Activated CD8-positive, alpha-beta T cell treated with anti-CD3 and anti-CD28 coated beads for 36 hours (primary cell): ENCODE measurements around the gene LMNTD2. TPM values are rescaled to one million over a fixed set of nuclear protein-coding genes. Genes with fewer than 3 reads are reported as not detected.

Experiments
- ATAC-seq: fragments of 200-7000 bp; cut with Tn5 transposase; one replicate; pipeline ENCODE4 v1.10.0; 2021; ENCODE audit warnings: mild to moderate bottlenecking, moderate library complexity
- CTCF ChIA-PET: fragments of 350-600 bp; sonication (Branson Sonifier 250); formaldehyde crosslinking; loops from one replicate; lab custom pipeline; 2021; ENCODE audit warnings: antibody characterized with exemption; lab: Charles Lee
- POLR2A ChIA-PET: fragments of 350-600 bp; sonication (Branson Sonifier 250); formaldehyde crosslinking; loops from one replicate; lab custom pipeline; 2021; ENCODE audit warnings: antibody characterized with exemption; lab: Charles Lee
- DNase-seq: peaks from one replicate; pipeline ENCODE4 v3.0.0-alpha.2; 2020
- H3K27ac Mint-ChIP-seq: one replicate; pipeline ENCODE4 v1.8.0; 2021; ENCODE audit warnings: mild to moderate bottlenecking, mixed read lengths
- H3K27me3 Mint-ChIP-seq: one replicate; pipeline ENCODE4 v1.8.0; 2021; ENCODE audit warnings: mixed read lengths
- H3K36me3 Mint-ChIP-seq: one replicate; pipeline ENCODE4 v1.8.0; 2021; ENCODE audit warnings: low read depth, mixed read lengths
- H3K4me1 Mint-ChIP-seq: one replicate; pipeline ENCODE4 v1.8.0; 2021; ENCODE audit warnings: low read depth, mixed read lengths
- H3K4me3 Mint-ChIP-seq: one replicate; pipeline ENCODE4 v1.8.0; 2021; ENCODE audit warnings: mild to moderate bottlenecking, moderate library complexity, mixed read lengths
- H3K9me3 Mint-ChIP-seq: one replicate; pipeline ENCODE4 v1.8.0; 2021; ENCODE audit warnings: mixed read lengths
- CTCF ChIP-seq: fragments of 200-600 bp; IDR thresholded peaks from one replicate; pipeline ENCODE4 v1.8.0; 2022; ENCODE audit warnings: antibody characterized with exemption, mild to moderate bottlenecking
- intact Hi-C: fragments of 100-400 bp; cut with micrococcal nuclease; formaldehyde crosslinking; loops from one replicate; pipeline ENCODE4 v1.10.0; 2022
- total RNA-seq, 2 experiments: library from RNA; stranded (reverse); gene quantifications; one replicate each; pipeline ENCODE4 v1.2.3, GENCODE V29; 2021

LMNTD2 gene
- total RNA-seq, 2 experiments from 2014 or later: 0.88 to 1.3 TPM

GRCh38 chr11:601573-602245 is 41.2 kb upstream of the LMNTD2 start:
- CTCF ChIA-PET: no interaction called here
- intact Hi-C loops: no loop called here
- DNase-seq (no peak), ATAC-seq (no peak)
- no peaks in the 10 kb centered on the region for H3K27me3 Mint-ChIP-seq
- no peak overlapping the region for H3K27ac Mint-ChIP-seq
- no peaks in the 10 kb centered on the region for H3K9me3 Mint-ChIP-seq
- H3K4me1 Mint-ChIP-seq: peaks cover 4% of the 10 kb centered on the region
- no peak for TF ChIP-seq CTCF
- POLR2A ChIA-PET: interaction anchor here (0.6 to 2.2 kb wide), 2 partner anchors 11 to 189 kb away, joined by 3 to 6 read pairs; no protein-coding TSS in a partner anchor
- H3K36me3 Mint-ChIP-seq: peaks cover 43% of the 10 kb centered on the region
- no peak overlapping the region for H3K4me3 Mint-ChIP-seq

GRCh38 chr11:598005-598680 is 37.6 kb upstream of the LMNTD2 start:
- peaks cover 41% of the 10 kb centered on the region for H3K36me3 Mint-ChIP-seq
- POLR2A ChIA-PET: no interaction called here
- DNase-seq: no peak
- no peak overlapping the region for H3K27ac Mint-ChIP-seq
- ATAC-seq: no peak
- peaks cover 12% of the 10 kb centered on the region for H3K4me1 Mint-ChIP-seq
- no peak for TF ChIP-seq CTCF
- intact Hi-C loops: no loop called here
- CTCF ChIA-PET: no interaction called here
- H3K27me3 Mint-ChIP-seq: no peaks in the 10 kb centered on the region
- H3K9me3 Mint-ChIP-seq: no peaks in the 10 kb centered on the region
- no peak overlapping the region for H3K4me3 Mint-ChIP-seq

- ATAC-seq (peak; percentile 37), DNase-seq (no peak)
- ChIA-PET POLR2A (interaction anchor here (1.0 kb wide), 1 partner anchor 39 kb away, joined by 3 read pairs; no protein-coding TSS in a partner anchor), CTCF (no interaction called here)
- Mint-ChIP-seq H3K27ac (no peak overlapping the region), H3K36me3 (peaks cover 46% of the 10 kb centered on the region), H3K27me3 (no peaks in the 10 kb centered on the region), H3K4me1 (peaks cover 12% of the 10 kb centered on the region), H3K9me3 (no peaks in the 10 kb centered on the region), H3K4me3 (no peak overlapping the region)
- no peak for TF ChIP-seq CTCF
- intact Hi-C loops: no loop called here
Observed at GRCh38 chr11:597166-597725, 36.7 kb upstream of the LMNTD2 start.

GRCh38 chr11:596374-596773 is 35.8 kb upstream of the LMNTD2 start:
- peaks cover 12% of the 10 kb centered on the region for H3K4me1 Mint-ChIP-seq
- intact Hi-C loops: no loop called here
- no peak for TF ChIP-seq CTCF
- peak overlapping the region; percentile 49 for H3K27ac Mint-ChIP-seq
- no peaks in the 10 kb centered on the region for H3K27me3 Mint-ChIP-seq
- peaks cover 40% of the 10 kb centered on the region for H3K36me3 Mint-ChIP-seq
- ChIA-PET POLR2A (interaction anchor here (0.6 to 1.4 kb wide), 3 partner anchors 16 to 39 kb away, joined by 3 to 6 read pairs (median 3); partner anchors contain the start of gene IRF7), CTCF (interaction anchor here (0.8 to 1.2 kb wide), 2 partner anchors 9 to 11 kb away, joined by 3 to 4 read pairs; no protein-coding TSS in a partner anchor)
- peak; percentile 42 for ATAC-seq
- H3K9me3 Mint-ChIP-seq: no peaks in the 10 kb centered on the region
- peak; percentile 54 for DNase-seq
- H3K4me3 Mint-ChIP-seq: no peak overlapping the region
